Pancreas (tissue), 10 donors: ENCODE measurements around the gene PPY. TPM values are rescaled to one million over a fixed set of nuclear protein-coding genes. Genes with fewer than 3 reads are reported as not detected.
"Not testable (repeated sequence)": the region's sequence is repeated elsewhere in the genome, so short reads cannot be mapped to it uniquely, and the experiment has no call there.

Experiments used
- ATAC-seq, 4 donors: fragments of 200-7000 bp; cut with Tn5 transposase; one replicate each; pipeline versions ENCODE4 v1.8.0 to v1.9.1; 2020; ENCODE audit warnings: mild to moderate bottlenecking in 4 of 4, moderate library complexity in 4 of 4
- DNase-seq, 6 donors: peaks; one replicate each; pipeline ENCODE4 v3.0.0-alpha.2; 2020
- FAIRE-seq: peaks from 2 replicates; lab custom pipeline; 2012; peaks lifted over from hg19 to GRCh38; lab: Jason Lieb, UNC
- H3K27ac ChIP-seq, 4 donors: fragments of 200-600 bp; sonication (generic); 1 replicate in 3 of 4; 2 replicates in 1 of 4; pipeline versions ENCODE4 v1.5.0 to v1.8.0; 2020
- H3K27me3 ChIP-seq, 4 donors: fragments of 200-600 bp; one replicate each; pipeline ENCODE4 v1.8.0; 2021
- H3K36me3 ChIP-seq, 3 donors: fragments of 200-600 bp; sonication (generic) in 1 of 3; one replicate each; pipeline versions ENCODE4 v1.5.0 to v1.8.0; 2020 to 2021
- H3K4me1 ChIP-seq, 3 donors: fragments of 200-600 bp; one replicate each; pipeline ENCODE4 v1.8.0; 2021
- H3K4me3 ChIP-seq, 4 donors: fragments of 200-600 bp; sonication (generic) in 2 of 4; one replicate each; pipeline versions ENCODE4 v1.5.0 to v1.8.0; 2020 to 2021
- H3K9me3 ChIP-seq, 4 donors: fragments of 200-600 bp; one replicate each; pipeline ENCODE4 v1.8.0; 2021
- CTCF ChIP-seq, 4 donors: fragments of 200-600 bp; sonication (generic) in 3 of 4; IDR thresholded peaks; one replicate each; pipeline versions ENCODE4 v1.5.0 to v1.8.0; 2021; ENCODE audit warnings: antibody characterized with exemption in 4 of 4
- WGBS, 2 donors: extraction: QIAGEN DNeasy Blood & Tissue Kit; methylation state at CpG; one replicate each; pipeline ENCODE4 v1.1.7; 2013; 5-methylcytosine and 5-hydroxymethylcytosine counted together
- intact Hi-C, 3 donors: fragments of 100-400 bp; cut with DNase I; formaldehyde crosslinking; loops; one replicate each; pipeline versions ENCODE4 v1.11.1 to v1.14.2; 2022
- polyA plus RNA-seq, 2 donors: library from polyadenylated mRNA; stranded (reverse); fragments of 200-250 nt; gene quantifications; one replicate each; pipeline ENCODE4 v1.2.3, GENCODE V29; 2013
- total RNA-seq, 6 donors: library from RNA; stranded (reverse); fragmentation: NEBNext Ultra II Directional in 4 of 6; extraction: Animal tissue kit (Norgen Biotek cat#: 25700) in 4 of 6; gene quantifications; one replicate each; pipeline versions ENCODE4 v1.2.1 to v1.2.4, GENCODE V29; 2021 to 2023
- donor health status: healthy with polysubstance abuse.
- donor health status: DM: no; HTN: no; CAD: no; lungs with moderate emphysema.
- donor health status: DM: no; HTN: no; CAD: no.
- donor health status: control.
- donor health status: control.
- donor health status: Bipolar disorder and iron deficiency.
- donor health status: DM: yes; HTN: yes; CAD: no.
- donor health status: DM: no; HTN: no; CAD: no.
- donor health status: DM: no; HTN: no; CAD: no.
- donor health status: DM: yes; HTN: yes; CAD: no.

The PPY gene
- total and polyA plus RNA-seq, 8 donors: 7.2 to 392 (median 35.7) TPM

GRCh38 chr17:43898446-43898845 lies 43.8 kb downstream of the PPY start:
- H3K27ac ChIP-seq: no peak overlapping the region
- FAIRE-seq (no peak), DNase-seq (no peak), ATAC-seq (no peak)
- no peaks in the 10 kb centered on the region for H3K27me3 ChIP-seq
- H3K4me3 ChIP-seq: no peak overlapping the region
- H3K4me1 ChIP-seq: no peaks in the 10 kb centered on the region
- H3K9me3 ChIP-seq: no peaks in the 10 kb centered on the region
- TF ChIP-seq CTCF (IDR thresholded peaks at IDR 0.05): no peak
- no peaks in the 10 kb centered on the region for H3K36me3 ChIP-seq
- intact Hi-C loops: no loop called here
- 57 to 62% methylated on average over 1 of the region's 1 CpG for WGBS, 2 donors

GRCh38 chr17:43897831-43898230 lies 44.4 kb downstream of the PPY start:
- 82 to 88% methylated on average over 3 of the region's 3 CpGs for WGBS, 2 donors
- FAIRE-seq (no peak), DNase-seq (no peak), ATAC-seq (no peak)
- no peak overlapping the region for H3K27ac ChIP-seq
- H3K27me3 ChIP-seq: no peaks in the 10 kb centered on the region
- no peak for TF ChIP-seq CTCF (IDR thresholded peaks at IDR 0.05)
- H3K9me3 ChIP-seq: no peaks in the 10 kb centered on the region
- intact Hi-C loops: no loop called here
- H3K36me3 ChIP-seq: no peaks in the 10 kb centered on the region
- H3K4me1 ChIP-seq: no peaks in the 10 kb centered on the region
- H3K4me3 ChIP-seq: no peak overlapping the region

GRCh38 chr17:43894494-43894893 lies 47.8 kb downstream of the PPY start:
- WGBS, 2 donors: 89 to 90% methylated on average over 4 of the region's 4 CpGs
- DNase-seq, H3K36me3 ChIP-seq, H3K27me3 ChIP-seq, H3K4me3 ChIP-seq, H3K9me3 ChIP-seq, H3K4me1 ChIP-seq, intact Hi-C loops, H3K27ac ChIP-seq, ATAC-seq, FAIRE-seq: not testable (repeated sequence)

- Histone ChIP-seq H3K27me3 (no peaks in the 10 kb centered on the region), H3K9me3 (no peaks in the 10 kb centered on the region), H3K4me1 (no peaks in the 10 kb centered on the region), H3K36me3 (no peaks in the 10 kb centered on the region), H3K4me3 (no peak overlapping the region), H3K27ac (no peak overlapping the region)
- no peak for TF ChIP-seq CTCF (IDR thresholded peaks at IDR 0.05)
- intact Hi-C loops: no loop called here
- no peak for DNase-seq
- no peak for FAIRE-seq
- 53 to 66% methylated on average over 4 of the region's 4 CpGs for WGBS, 2 donors
- ATAC-seq: no peak
These were observed 49.7 kb downstream of the PPY start for GRCh38 chr17:43892647-43892952.

- DNase-seq (peak in 2 of 6 donors; percentile 50 to 58), ATAC-seq (peak; percentile 53 to 94 (median 85)), FAIRE-seq (no peak)
- no peaks in the 10 kb centered on the region for H3K27me3 ChIP-seq
- H3K36me3 ChIP-seq: no peaks in the 10 kb centered on the region
- no peaks in the 10 kb centered on the region for H3K9me3 ChIP-seq
- TF ChIP-seq CTCF (IDR thresholded peaks at IDR 0.05): no peak
- H3K4me1 ChIP-seq: no peaks in the 10 kb centered on the region
- 46 to 47% methylated on average over 5 of the region's 5 CpGs for WGBS, 2 donors
- no peak overlapping the region for H3K27ac ChIP-seq
- no peak overlapping the region for H3K4me3 ChIP-seq
- intact Hi-C loops: no loop called here
These were observed 50.2 kb downstream of the PPY start for GRCh38 chr17:43891851-43892646.

Other genes starting within 250 kb of the PPY start
- not detected for gene SOST, start 183.7 kb downstream of the PPY start, total RNA-seq
- not detected for gene SOST, start 183.7 kb downstream of the PPY start, polyA plus RNA-seq
- 10 to 100 TPM; 29.4 to 45.9 (median 40.7) TPM for gene DUSP3, start 163.5 kb downstream of the PPY start, total RNA-seq
- gene DUSP3, start 163.5 kb downstream of the PPY start, polyA plus RNA-seq: 10 to 100 TPM; 38.4 to 52.3 TPM
- gene CFAP97D1, start 162.0 kb downstream of the PPY start, total RNA-seq: under 1 TPM in 1 of 6 donors, not detected in 5; 0.06 TPM
- gene CFAP97D1, start 162.0 kb downstream of the PPY start, polyA plus RNA-seq: not detected
- gene MPP3, start 109.3 kb downstream of the PPY start, total RNA-seq: 1 to 10 TPM; 3.4 to 7.0 (median 4.9) TPM
- gene MPP3, start 109.3 kb downstream of the PPY start, polyA plus RNA-seq: 10 to 100 TPM; 15.5 to 42.5 TPM
- under 1 TPM; 0.09 to 0.69 (median 0.37) TPM for gene CD300LG, start 95.3 kb downstream of the PPY start, total RNA-seq
- 1 to 10 TPM in 1 of 2 donors, under 1 TPM in 1; 0.47 to 4.3 TPM for gene CD300LG, start 95.3 kb downstream of the PPY start, polyA plus RNA-seq
- 1 to 10 TPM; 1.0 to 2.9 (median 2.1) TPM for gene MPP2, start 34.9 kb downstream of the PPY start, total RNA-seq
- 1 to 10 TPM; 1.9 to 6.6 TPM for gene MPP2, start 34.9 kb downstream of the PPY start, polyA plus RNA-seq
- under 1 TPM in 2 of 6 donors, not detected in 4; 0.35 to 0.49 TPM for gene PYY, start 11.5 kb upstream of the PPY start, total RNA-seq
- 1 to 10 TPM in 1 of 2 donors, under 1 TPM in 1; 0.66 to 1.1 TPM for gene PYY, start 11.5 kb upstream of the PPY start, polyA plus RNA-seq
- gene NAGS, start 62.1 kb upstream of the PPY start, total RNA-seq: 1 to 10 TPM in 1 of 6 donors, under 1 TPM in 5; 0.09 to 1.1 (median 0.48) TPM
- 1 to 10 TPM in 1 of 2 donors, under 1 TPM in 1; 0.38 to 1.8 TPM for gene NAGS, start 62.1 kb upstream of the PPY start, polyA plus RNA-seq
- gene TMEM101, start 72.5 kb upstream of the PPY start, total RNA-seq: 10 to 100 TPM; 14.4 to 22.7 (median 20.3) TPM
- 10 to 100 TPM; 16.4 to 20.2 TPM for gene TMEM101, start 72.5 kb upstream of the PPY start, polyA plus RNA-seq
- gene LSM12, start 124.2 kb upstream of the PPY start, total RNA-seq: 10 to 100 TPM; 19.0 to 29.6 (median 25.7) TPM
- 10 to 100 TPM; 14.5 to 21.3 TPM for gene LSM12, start 124.2 kb upstream of the PPY start, polyA plus RNA-seq
- 10 to 100 TPM in 5 of 6 donors, 1 to 10 TPM in 1; 9.1 to 28.0 (median 24.0) TPM for gene G6PC3, start 128.3 kb upstream of the PPY start, total RNA-seq
- gene G6PC3, start 128.3 kb upstream of the PPY start, polyA plus RNA-seq: 10 to 100 TPM; 48.3 to 54.2 TPM
- gene HDAC5, start 181.2 kb upstream of the PPY start, total RNA-seq: 10 to 100 TPM; 10.9 to 32.1 (median 16.1) TPM
- 10 to 100 TPM; 25.8 to 38.1 TPM for gene HDAC5, start 181.2 kb upstream of the PPY start, polyA plus RNA-seq
- under 1 TPM; 0.09 to 0.97 (median 0.45) TPM for gene HROB, start 199.5 kb upstream of the PPY start, total RNA-seq
- under 1 TPM; 0.27 to 0.40 TPM for gene HROB, start 199.5 kb upstream of the PPY start, polyA plus RNA-seq
- 1 to 10 TPM; 1.1 to 3.9 (median 2.3) TPM for gene ASB16, start 228.2 kb upstream of the PPY start, total RNA-seq
- 1 to 10 TPM; 1.9 to 2.9 TPM for gene ASB16, start 228.2 kb upstream of the PPY start, polyA plus RNA-seq
- 10 to 100 TPM; 10.4 to 24.6 (median 14.8) TPM for gene TMUB2, start 244.5 kb upstream of the PPY start, total RNA-seq
- 10 to 100 TPM; 42.2 to 50.9 TPM for gene TMUB2, start 244.5 kb upstream of the PPY start, polyA plus RNA-seq